Measurements from ENCODE around the gene SLC26A2.

Gene SLC26A2

DNA sequence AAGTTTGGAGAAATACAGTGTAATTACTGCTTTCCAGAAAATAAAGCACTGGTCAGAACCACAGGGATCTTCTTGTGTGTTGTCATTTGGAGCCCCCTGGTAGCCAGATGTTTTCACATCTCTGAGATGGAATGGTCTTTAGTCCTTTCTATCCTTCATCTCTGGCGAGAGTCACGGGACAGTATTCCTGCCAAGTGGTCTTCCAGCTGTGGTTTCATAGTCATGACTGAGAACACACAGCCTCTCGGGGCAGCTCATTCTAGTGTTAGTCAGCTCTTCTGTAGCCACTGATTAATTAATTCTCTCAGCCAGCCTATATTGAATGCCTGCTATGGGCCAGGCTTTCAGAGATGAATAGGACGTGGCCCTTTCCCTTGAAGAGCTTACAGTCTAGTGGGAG lies 74.1 kb downstream of the SLC26A2 start:
- H3K27ac ChIP-seq (ENCODE audit: low read depth, low read length): no peak overlapping the region
- H3K4me1 ChIP-seq (ENCODE audit: insufficient read depth, low read length): no peaks in the 10 kb centered on the region
- H3K9me3 ChIP-seq (ENCODE audit: low read length): no peaks in the 10 kb centered on the region
- no peak overlapping the region for H3K9ac ChIP-seq (ENCODE audit: low read length)
- H3K27me3 ChIP-seq (ENCODE audit: control insufficient read depth in 1 of 2, insufficient read depth in 2 of 2, low read length in 2 of 2): no peaks in the 10 kb centered on the region
- peaks cover 82% of the 10 kb centered on the region for H3K36me3 ChIP-seq (ENCODE audit: insufficient read depth, low read length)
- no peak overlapping the region for H3K4me3 ChIP-seq (ENCODE audit: low read depth in 1 of 2, low read length in 2 of 2)

DNA sequence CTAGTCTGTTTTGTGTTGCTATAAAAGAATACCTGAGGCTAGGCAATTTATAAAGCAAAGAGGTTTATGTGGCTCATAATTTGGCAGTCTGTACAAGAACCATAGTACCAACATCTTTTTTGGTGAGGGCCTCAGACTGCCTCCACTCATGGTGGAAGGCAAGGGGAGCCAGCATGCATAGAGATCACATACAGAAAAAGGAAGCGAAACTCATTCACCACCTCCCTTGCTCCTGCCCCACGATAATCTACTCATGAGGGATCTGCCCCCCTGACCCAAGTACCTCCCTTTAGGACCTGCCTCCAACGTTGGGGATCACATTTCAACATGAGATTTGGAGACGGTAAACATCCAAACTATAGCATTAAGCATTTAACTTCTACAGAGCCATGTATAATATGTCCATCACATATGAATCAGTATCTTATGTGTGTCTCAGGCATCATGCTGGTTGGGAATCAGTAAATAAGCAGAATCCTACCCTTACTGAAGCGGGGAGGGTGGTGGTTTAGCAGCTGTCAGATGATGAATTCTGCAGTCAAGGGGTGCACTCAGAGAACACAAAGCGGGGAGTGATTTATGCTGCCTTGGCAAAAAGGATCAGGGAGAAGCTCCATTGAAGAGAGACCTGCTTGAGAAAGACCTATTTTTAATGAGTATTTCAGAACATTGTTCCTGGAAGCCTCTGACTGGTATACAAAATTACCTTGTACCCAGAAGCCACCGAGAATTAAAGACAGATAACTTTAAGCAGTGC lies 74.8 kb downstream of the SLC26A2 start:
- Histone ChIP-seq H3K27me3 (ENCODE audit: control insufficient read depth in 1 of 2, insufficient read depth in 2 of 2, low read length in 2 of 2) (no peaks in the 10 kb centered on the region), H3K4me1 (ENCODE audit: insufficient read depth, low read length) (no peaks in the 10 kb centered on the region), H3K9me3 (ENCODE audit: low read length) (no peaks in the 10 kb centered on the region), H3K9ac (ENCODE audit: low read length) (no peak overlapping the region), H3K4me3 (ENCODE audit: low read depth in 1 of 2, low read length in 2 of 2) (no peak overlapping the region), H3K36me3 (ENCODE audit: insufficient read depth, low read length) (peaks cover 78% of the 10 kb centered on the region), H3K27ac (ENCODE audit: low read depth, low read length) (no peak overlapping the region)

DNA sequence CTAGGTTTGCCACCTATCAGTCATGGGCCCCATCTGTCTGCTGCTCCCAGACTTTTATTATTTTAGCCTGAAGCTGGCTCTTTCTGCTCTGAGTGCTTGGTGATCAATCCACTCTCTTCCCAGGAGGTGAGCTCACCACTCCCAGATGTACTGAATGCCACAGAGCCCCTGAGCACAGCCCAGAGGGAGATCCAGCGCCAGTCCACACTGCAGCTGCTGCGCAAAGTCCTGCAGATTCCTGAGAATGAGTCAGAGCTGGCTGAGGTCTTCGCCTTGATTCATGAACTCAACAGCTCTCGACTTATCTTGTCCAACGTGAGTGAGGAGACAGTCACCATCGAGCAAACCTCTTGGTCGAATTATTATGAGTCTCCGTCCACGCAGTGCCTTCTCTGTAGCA lies 76.0 kb downstream of the SLC26A2 start:
- Histone ChIP-seq H3K36me3 (ENCODE audit: insufficient read depth, low read length) (peaks cover 78% of the 10 kb centered on the region), H3K27me3 (ENCODE audit: control insufficient read depth in 1 of 2, insufficient read depth in 2 of 2, low read length in 2 of 2) (no peaks in the 10 kb centered on the region), H3K4me3 (ENCODE audit: low read depth in 1 of 2, low read length in 2 of 2) (no peak overlapping the region), H3K27ac (ENCODE audit: low read depth, low read length) (no peak overlapping the region), H3K9ac (ENCODE audit: low read length) (no peak overlapping the region), H3K9me3 (ENCODE audit: low read length) (no peaks in the 10 kb centered on the region), H3K4me1 (ENCODE audit: insufficient read depth, low read length) (no peaks in the 10 kb centered on the region)
